ENCODE data around the gene UBTD2. TPM values are rescaled to one million over a fixed set of nuclear protein-coding genes. Genes with fewer than 3 reads are reported as not detected.

Gene UBTD2
- total and polyA plus RNA-seq, 9 of the 15 experiments (the other 6 are each of a cell fraction or from before 2014, with no cell fraction given) = 0.01 to 0.46 (median 0.15) TPM; not detected in 1

Small RNA genes within 50 kb of the gene (small RNA-seq; reads per million reads assigned to genes)
- not detected for gene RF00191

Other genes with a start within 250 kb of the UBTD2 start
- 3.9 and 4.0 TPM in 2 replicates for gene STK10, start 95.5 kb downstream of the UBTD2 start, total RNA-seq (2014; rRNA removed)
- 1.8 and 2.4 TPM in 2 replicates for gene STK10, start 95.5 kb downstream of the UBTD2 start, total RNA-seq (2014; rRNA removed; fragmentation: Illumina TruSeq; extraction: Trizol)
- gene STK10, start 95.5 kb downstream of the UBTD2 start, total RNA-seq (2015; rRNA removed; fragmentation: Illumina TruSeq; extraction: Trizol) = 2.8 and 3.1 TPM in 2 replicates
- 6.7 and 7.5 TPM in 2 replicates for gene STK10, start 95.5 kb downstream of the UBTD2 start, total RNA-seq (2021)
- gene STK10, start 95.5 kb downstream of the UBTD2 start, polyA plus RNA-seq (2011; rRNA removed) = 1.5 and 2.3 TPM in 2 replicates
- gene STK10, start 95.5 kb downstream of the UBTD2 start, polyA plus RNA-seq (2014; fragmentation: Illumina TruSeq; extraction: Trizol) = 3.3 TPM in 2 replicates
- under 1 TPM; 0.30 to 0.55 TPM for gene STK10, start 95.5 kb downstream of the UBTD2 start, polyA plus RNA-seq (2014; fragmentation: Nextera tagmentation; extraction: Ambion mirVana)
- gene STK10, start 95.5 kb downstream of the UBTD2 start, polyA plus RNA-seq (2014; rRNA removed) = 1.9 and 3.2 TPM in 2 replicates
- not detected in 2 replicates for gene EFCAB9, start 89.6 kb downstream of the UBTD2 start, total RNA-seq (2014; rRNA removed)
- not detected in 2 replicates for gene EFCAB9, start 89.6 kb downstream of the UBTD2 start, total RNA-seq (2014; rRNA removed; fragmentation: Illumina TruSeq; extraction: Trizol)
- not detected in 2 replicates for gene EFCAB9, start 89.6 kb downstream of the UBTD2 start, total RNA-seq (2015; rRNA removed; fragmentation: Illumina TruSeq; extraction: Trizol)
- not detected in 2 replicates for gene EFCAB9, start 89.6 kb downstream of the UBTD2 start, total RNA-seq (2021)
- not detected in 2 replicates for gene EFCAB9, start 89.6 kb downstream of the UBTD2 start, polyA plus RNA-seq (2011; rRNA removed)
- gene EFCAB9, start 89.6 kb downstream of the UBTD2 start, polyA plus RNA-seq (2014; fragmentation: Illumina TruSeq; extraction: Trizol) = not detected in 2 replicates
- gene EFCAB9, start 89.6 kb downstream of the UBTD2 start, polyA plus RNA-seq (2014; fragmentation: Nextera tagmentation; extraction: Ambion mirVana) = not detected
- not detected in 2 replicates for gene EFCAB9, start 89.6 kb downstream of the UBTD2 start, polyA plus RNA-seq (2014; rRNA removed)
- 0.12 and 0.41 TPM in 2 replicates for gene SH3PXD2B, start 170.8 kb upstream of the UBTD2 start, total RNA-seq (2014; rRNA removed)
- gene SH3PXD2B, start 170.8 kb upstream of the UBTD2 start, total RNA-seq (2014; rRNA removed; fragmentation: Illumina TruSeq; extraction: Trizol) = 0.04 and 0.10 TPM in 2 replicates
- 0.29 and 0.34 TPM in 2 replicates for gene SH3PXD2B, start 170.8 kb upstream of the UBTD2 start, total RNA-seq (2015; rRNA removed; fragmentation: Illumina TruSeq; extraction: Trizol)
- 0.49 and 0.66 TPM in 2 replicates for gene SH3PXD2B, start 170.8 kb upstream of the UBTD2 start, total RNA-seq (2021)
- 0.07 TPM in 2 replicates for gene SH3PXD2B, start 170.8 kb upstream of the UBTD2 start, polyA plus RNA-seq (2011; rRNA removed)
- 0.19 and 0.28 TPM in 2 replicates for gene SH3PXD2B, start 170.8 kb upstream of the UBTD2 start, polyA plus RNA-seq (2014; fragmentation: Illumina TruSeq; extraction: Trizol)
- under 1 TPM; 0.11 to 0.17 TPM for gene SH3PXD2B, start 170.8 kb upstream of the UBTD2 start, polyA plus RNA-seq (2014; fragmentation: Nextera tagmentation; extraction: Ambion mirVana)
- gene SH3PXD2B, start 170.8 kb upstream of the UBTD2 start, polyA plus RNA-seq (2014; rRNA removed) = 0.13 and 0.21 TPM in 2 replicates